ENCODE results near the gene PITPNB.

Gene PITPNB

GRCh38 chr22:27834364-27835185 is 84.5 kb downstream of the PITPNB start:
- no peak for DNase-seq

GRCh38 chr22:27833803-27834202 is 85.3 kb downstream of the PITPNB start:
- DNase-seq, result no peak

GRCh38 chr22:27832606-27833005 is 86.5 kb downstream of the PITPNB start:
- DNase-seq, result no peak

GRCh38 chr22:27829620-27830019 is 89.4 kb downstream of the PITPNB start:
- no peak for DNase-seq

- DNase-seq, result no peak
These were observed 91.2 kb downstream of the PITPNB start for GRCh38 chr22:27827604-27828587.

- no peak for DNase-seq
These were observed 93.9 kb downstream of the PITPNB start for GRCh38 chr22:27825174-27825573.

- DNase-seq, result no peak
These were observed 95.8 kb downstream of the PITPNB start for GRCh38 chr22:27823221-27823620.

- peak in 8 of 58 donors; percentile 7 to 59 (median 22) for DNase-seq
These were observed 97.9 kb downstream of the PITPNB start for GRCh38 chr22:27820896-27821866.

- DNase-seq, result no peak
These were observed 102.5 kb downstream of the PITPNB start for GRCh38 chr22:27816552-27816951.

- no peak for DNase-seq
These were observed 103.1 kb downstream of the PITPNB start for GRCh38 chr22:27815826-27816530.

- no peak for DNase-seq
These were observed 104.1 kb downstream of the PITPNB start for GRCh38 chr22:27814993-27815392.

- no peak for DNase-seq
These were observed 107.3 kb downstream of the PITPNB start for GRCh38 chr22:27811778-27812177.

- peak in 2 of 58 donors; percentile 18 to 41 for DNase-seq
These were observed 108.4 kb downstream of the PITPNB start for GRCh38 chr22:27810609-27811151.

- no peak for DNase-seq
These were observed 109.1 kb downstream of the PITPNB start for GRCh38 chr22:27809700-27810608.

GRCh38 chr22:27809226-27809603 is 109.8 kb downstream of the PITPNB start:
- no peak for DNase-seq

- no peak for DNase-seq
These were observed 110.4 kb downstream of the PITPNB start for GRCh38 chr22:27808451-27809225.

- DNase-seq, result no peak
These were observed 113.2 kb downstream of the PITPNB start for GRCh38 chr22:27805841-27806240.

All from anterior cingulate cortex (tissue), 58 donors.